Fibroblast of mammary gland (primary cell): ENCODE results near the gene PROB1.

Source experiments
- DNase-seq: peaks from one replicate; pipeline ENCODE4 v3.0.0-alpha.2; 2010; ENCODE audit warnings: low read depth
- H3K4me3 ChIP-seq: 2 replicates; pipeline ENCODE4 v1.5.1; 2011; ENCODE audit warnings: low read depth, mild to moderate bottlenecking, low read length, moderate library complexity; ENCODE audit not compliant: control insufficient read depth
- TF ChIP-seq, protein P1 (sequence below): conservative IDR thresholded peaks from 2 replicates; pipeline ENCODE4 v1.5.1; 2011; ENCODE audit warnings: low read depth, low read length, inconsistent platforms; ENCODE audit not compliant: control insufficient read depth, insufficient read depth

The PROB1 gene

GRCh38 chr5:139404484-139404840, 9.6 kb upstream of the PROB1 start:
- TF ChIP-seq, protein P1, sequence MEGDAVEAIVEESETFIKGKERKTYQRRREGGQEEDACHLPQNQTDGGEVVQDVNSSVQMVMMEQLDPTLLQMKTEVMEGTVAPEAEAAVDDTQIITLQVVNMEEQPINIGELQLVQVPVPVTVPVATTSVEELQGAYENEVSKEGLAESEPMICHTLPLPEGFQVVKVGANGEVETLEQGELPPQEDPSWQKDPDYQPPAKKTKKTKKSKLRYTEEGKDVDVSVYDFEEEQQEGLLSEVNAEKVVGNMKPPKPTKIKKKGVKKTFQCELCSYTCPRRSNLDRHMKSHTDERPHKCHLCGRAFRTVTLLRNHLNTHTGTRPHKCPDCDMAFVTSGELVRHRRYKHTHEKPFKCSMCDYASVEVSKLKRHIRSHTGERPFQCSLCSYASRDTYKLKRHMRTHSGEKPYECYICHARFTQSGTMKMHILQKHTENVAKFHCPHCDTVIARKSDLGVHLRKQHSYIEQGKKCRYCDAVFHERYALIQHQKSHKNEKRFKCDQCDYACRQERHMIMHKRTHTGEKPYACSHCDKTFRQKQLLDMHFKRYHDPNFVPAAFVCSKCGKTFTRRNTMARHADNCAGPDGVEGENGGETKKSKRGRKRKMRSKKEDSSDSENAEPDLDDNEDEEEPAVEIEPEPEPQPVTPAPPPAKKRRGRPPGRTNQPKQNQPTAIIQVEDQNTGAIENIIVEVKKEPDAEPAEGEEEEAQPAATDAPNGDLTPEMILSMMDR: no peak
- peak overlapping the region; percentile 63 for H3K4me3 ChIP-seq
- no peak for DNase-seq

DNA sequence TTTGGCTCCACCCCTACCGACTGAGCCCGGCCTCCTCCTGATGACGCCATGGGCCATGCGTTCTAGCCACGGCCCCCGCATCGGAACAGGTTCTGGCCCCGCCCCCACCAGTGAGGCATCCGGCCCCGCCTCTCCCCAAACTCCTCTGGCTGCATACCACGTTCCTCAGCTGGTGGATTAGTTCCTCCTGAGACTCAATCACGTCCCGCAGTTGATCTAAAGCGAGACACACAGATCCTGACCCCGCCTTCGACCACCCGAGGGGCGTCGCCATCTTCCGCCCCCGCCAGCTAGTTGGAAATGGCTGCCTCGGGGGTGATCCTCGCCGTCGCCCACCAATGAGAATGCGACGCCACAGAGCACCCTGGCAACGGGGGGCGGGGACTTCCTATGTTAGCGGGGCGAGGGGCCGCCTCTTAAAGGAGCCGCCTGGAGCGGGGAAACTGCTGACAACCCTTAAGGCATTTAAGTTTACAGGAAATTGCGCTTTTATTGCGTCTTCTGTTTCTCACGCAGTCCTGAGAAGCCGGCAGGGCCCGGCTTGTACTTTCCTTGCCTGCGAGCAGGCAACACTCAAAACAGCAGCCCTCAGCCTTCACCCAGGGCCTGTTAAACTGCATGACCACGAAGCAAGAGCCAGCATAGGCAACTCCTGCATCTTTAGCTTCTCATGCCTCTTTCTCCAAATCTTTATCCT, 9.0 kb upstream of the PROB1 start, which contains the start of gene SPATA24:
SPATA24 (minus strand) TSS at position 303 of the 697 bp plus-strand sequence; CDS start at position 274, 29 bp downstream.
- TF ChIP-seq, protein P1: no peak
- DNase-seq: peak; percentile 95
- H3K4me3 ChIP-seq: peak within 1 kb of the TSS; percentile 63

DNA sequence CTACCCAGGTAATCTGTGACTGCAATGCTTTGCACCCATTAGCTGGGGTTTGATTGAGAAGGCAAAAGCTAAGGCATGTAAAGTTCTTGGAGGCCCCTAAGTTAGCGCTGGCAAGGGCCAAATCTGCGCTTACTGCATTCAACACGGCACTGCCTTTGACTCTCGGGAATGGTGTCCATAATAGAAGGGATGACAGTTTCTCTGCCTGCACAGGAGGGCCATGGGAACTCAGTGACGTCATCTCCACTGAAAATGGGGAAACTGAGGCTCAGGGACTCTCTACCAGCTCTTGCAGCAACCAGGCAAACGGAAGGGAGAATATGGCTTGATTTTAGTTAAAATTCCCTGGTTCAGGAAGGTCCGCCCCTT, 8.5 kb upstream of the PROB1 start:
- DNase-seq: no peak
- H3K4me3 ChIP-seq: peak overlapping the region; percentile 63
- TF ChIP-seq, protein P1: no peak

GRCh38 chr5:139402561-139403158, 7.8 kb upstream of the PROB1 start:
- no peak for DNase-seq
- TF ChIP-seq, protein P1: peak; percentile 41
- no peak overlapping the region for H3K4me3 ChIP-seq

- no peak overlapping the region for H3K4me3 ChIP-seq
- no peak for DNase-seq
- TF ChIP-seq, protein P1: no peak
Measured at GRCh38 chr5:139401546-139401945, 6.6 kb upstream of the PROB1 start.

DNA sequence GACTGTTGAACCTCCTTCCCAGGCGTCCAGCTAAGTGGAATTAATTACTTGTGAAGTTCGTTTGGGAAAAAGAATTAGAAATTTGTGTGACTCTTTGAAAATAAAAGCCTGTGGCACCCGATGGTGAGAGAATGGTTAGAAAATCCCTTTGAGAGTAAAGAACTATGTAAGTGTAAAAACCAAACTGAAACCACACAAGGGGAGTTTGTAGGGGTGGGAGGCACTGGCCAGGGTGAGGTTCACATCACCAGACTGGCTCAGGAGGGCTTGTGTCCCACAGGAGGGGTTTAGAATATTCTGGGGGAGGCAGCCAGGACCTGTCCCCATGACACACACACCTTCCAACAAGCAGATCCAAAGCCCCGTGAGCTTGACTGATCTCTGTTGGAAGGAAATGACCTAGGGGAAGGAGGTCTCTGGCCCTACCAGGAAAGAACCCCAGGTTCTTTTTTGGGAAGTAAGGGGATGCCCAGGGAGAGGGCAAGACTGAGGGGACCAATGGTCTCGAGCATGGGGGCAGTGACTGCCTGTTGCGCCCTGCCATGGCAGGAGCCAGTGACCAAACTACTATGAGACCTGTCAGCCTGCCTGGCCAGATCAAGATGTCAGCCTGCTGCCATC, 4.7 kb upstream of the PROB1 start:
- no peak for DNase-seq
- TF ChIP-seq, protein P1: no peak
- H3K4me3 ChIP-seq: no peak overlapping the region
